Frontal cortex (tissue), 4 donors: ENCODE measurements around the gene DLST. TPM values are rescaled to one million over a fixed set of nuclear protein-coding genes. Genes with fewer than 3 reads are reported as not detected.
"Not testable (repeated sequence)": the region's sequence is repeated elsewhere in the genome, so short reads cannot be mapped to it uniquely, and the experiment has no call there.

ENCODE experiments used
- DNase-seq, 2 donors: peaks; one replicate each; pipeline ENCODE4 v3.0.0; 2012; ENCODE audit warnings: low spot score in 2 of 2
- FAIRE-seq: peaks from 2 replicates; lab custom pipeline; 2012; peaks lifted over from hg19 to GRCh38; lab: Jason Lieb, UNC
- total RNA-seq: library from RNA; depleted of rRNA; stranded (reverse); fragments of >200 nt; gene quantifications from one replicate; pipeline ENCODE4 v1.2.3, GENCODE V29; 2014
- donor health status: control.
- donor health status: control.
- donor health status: control.

DLST gene
- total RNA-seq, 1 donor from 2014 or later = 28.5 TPM

- FAIRE-seq (no peak), DNase-seq (no peak)
These were observed 31.7 kb downstream of the DLST start for GRCh38 chr14:74913393-74913910.

DNA sequence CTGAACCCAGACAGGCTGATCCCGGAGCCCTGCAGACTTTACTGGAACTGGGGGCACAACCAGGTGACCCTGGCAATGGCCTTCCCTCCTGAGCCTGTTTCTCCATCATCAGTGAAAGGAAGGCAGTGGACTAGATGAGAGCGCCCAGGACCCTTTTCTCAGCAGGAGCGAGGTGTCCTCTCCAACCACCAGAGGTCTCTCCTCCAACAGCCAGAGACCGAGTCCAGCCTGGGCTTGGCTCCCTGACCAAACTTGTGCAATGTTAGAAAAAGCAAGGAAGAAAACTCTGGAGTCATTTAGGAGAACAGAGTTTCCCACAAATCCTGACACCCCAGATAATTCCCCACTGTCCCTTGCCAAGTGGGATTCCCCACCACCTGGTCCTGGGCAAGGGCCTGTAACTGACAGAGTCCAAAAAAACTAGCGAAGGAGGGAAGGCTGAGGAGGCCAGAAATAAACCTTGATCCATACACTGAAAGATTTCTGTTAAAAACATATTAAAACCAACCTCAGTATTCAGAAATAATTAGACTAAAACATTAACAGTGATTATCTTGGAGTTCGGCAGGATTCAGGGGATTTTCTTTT is 32.4 kb downstream of the DLST start:
- DNase-seq = peak; percentile 64 to 77
- no peak for FAIRE-seq

GRCh38 chr14:74915426-74915825 is 33.7 kb downstream of the DLST start:
- FAIRE-seq = no peak

GRCh38 chr14:74915826-74916225 is 34.1 kb downstream of the DLST start:
- FAIRE-seq (no peak), DNase-seq (no peak)

More at GRCh38 chr14:74915426-74915825, 33.7 kb downstream of the DLST start:
- DNase-seq = no peak

GRCh38 chr14:74917178-74917543 is 35.4 kb downstream of the DLST start:
- FAIRE-seq = no peak
- no peak for DNase-seq

GRCh38 chr14:74917646-74918081 is 35.9 kb downstream of the DLST start:
- FAIRE-seq (no peak), DNase-seq (no peak)

DNA sequence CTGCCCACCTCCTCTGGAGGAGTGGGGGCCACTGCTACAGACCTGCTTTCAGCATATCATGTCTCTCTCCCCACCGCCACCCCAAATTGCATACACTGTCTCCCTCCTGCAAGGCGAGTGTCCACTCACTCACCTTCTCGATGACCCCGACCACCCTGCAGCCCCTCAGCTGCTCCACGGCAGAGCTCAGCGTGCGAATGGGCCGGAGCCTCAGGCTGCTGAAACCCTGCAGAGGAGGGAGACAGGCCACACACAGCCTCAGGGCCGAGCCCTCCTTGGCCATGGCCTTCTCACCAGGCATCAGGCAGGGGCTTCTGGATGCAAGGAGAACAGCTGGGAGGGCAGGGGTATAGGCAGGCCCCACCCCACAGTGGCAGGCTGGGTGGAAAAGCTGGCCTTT is 36.7 kb downstream of the DLST start:
- DNase-seq (no peak), FAIRE-seq (no peak)

DNA sequence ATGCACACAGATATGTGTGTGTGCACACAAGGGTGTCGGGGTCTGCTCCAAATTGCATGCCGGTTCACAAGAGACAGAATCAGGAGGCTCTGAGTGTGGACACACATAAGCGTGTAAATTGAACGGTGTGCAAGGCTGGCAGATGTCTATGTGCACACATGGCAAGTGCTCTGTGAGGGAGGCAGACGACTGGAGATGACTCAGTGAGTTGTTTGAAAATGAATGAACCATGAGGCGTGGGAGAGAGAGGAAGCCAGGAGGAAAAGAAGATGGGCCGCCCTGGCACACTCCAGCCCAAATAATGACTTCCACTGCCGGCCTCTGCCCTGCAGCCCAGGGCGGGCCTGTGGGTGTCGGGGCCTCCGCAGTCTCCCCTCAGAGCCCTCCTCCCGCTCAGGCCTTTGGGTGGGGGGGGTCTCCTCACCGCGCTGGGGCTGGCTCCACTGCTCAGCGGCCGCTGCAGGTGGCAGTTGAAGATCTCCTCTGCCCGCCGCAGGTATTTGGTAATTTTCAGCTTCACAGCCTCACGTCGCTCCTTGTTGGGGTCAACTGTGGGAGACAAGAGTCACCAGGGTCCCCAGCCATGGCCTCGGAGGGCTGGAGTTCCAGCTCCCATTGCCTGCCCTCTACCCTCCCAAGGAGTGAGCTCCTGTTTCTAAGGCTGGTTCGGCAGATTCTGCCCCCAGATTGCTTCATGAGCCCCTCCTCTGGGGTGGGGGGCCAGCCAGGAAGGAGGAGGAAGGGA is 37.9 kb downstream of the DLST start:
- DNase-seq (no peak), FAIRE-seq (no peak)

GRCh38 chr14:74920281-74920680 is 38.6 kb downstream of the DLST start:
- DNase-seq = no peak
- no peak for FAIRE-seq

DNA sequence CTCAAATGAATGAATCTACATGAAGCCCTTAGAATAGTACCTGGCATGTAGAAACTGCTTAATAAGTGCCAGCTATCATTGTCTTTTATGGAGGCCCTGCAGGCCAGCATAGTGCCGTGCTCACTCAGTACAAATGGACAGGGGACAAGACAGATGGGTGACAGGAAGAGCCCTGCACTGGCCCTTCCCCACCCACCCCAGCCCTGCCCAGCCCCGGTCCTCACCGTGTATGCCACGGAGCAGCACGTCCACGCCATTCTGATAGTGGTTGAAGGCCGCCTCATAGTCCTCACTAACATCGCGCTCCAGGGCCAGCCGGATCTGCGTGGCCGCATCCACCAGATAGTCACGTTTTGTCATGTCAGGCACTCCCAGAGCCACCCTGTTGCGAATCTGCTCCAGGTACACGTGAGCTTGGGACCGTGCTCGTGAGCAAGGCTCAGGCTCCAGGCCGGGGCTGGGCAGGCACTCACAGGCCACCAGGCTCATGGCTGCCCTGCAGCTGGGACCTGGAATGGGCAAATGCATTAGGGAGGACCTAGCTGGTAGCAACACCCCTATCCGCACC is 39.4 kb downstream of the DLST start:
- FAIRE-seq = no peak
- DNase-seq = no peak

DNA sequence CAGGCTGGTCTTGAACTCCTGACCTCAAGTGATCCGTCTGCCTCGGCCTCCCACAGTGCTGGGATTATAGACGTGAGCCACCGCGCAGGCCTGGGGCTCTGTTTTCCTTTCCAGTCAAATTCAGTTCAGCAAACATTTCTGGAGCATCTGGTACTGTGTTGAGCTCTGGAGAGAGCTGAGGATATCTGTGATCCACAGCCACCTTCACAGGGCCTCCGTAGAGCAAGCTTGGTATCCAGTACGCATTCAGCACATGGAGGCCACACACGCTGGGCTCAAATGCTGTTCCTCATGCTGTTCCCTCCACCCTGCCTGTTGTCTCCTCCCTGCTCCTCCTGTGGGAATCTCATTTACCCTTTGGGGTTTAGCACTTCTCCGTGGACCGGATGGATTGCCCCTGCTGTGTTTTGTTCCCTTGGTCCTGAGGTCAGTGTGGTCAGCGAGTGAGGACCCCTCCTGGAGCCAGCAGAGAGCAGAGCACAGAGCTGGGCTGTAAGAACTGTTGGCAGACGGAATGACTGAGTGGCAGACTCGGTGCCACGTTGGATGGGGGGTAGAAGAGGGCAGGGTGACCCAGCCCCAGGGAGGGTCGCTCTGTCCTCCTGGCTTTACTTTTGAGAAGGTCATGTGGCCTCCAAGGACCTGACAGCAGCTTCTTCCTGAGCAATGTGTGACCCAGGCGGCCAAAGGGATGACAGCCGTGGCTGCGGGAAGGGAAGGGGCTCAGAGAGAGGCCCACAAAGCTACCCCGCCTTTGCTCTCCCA is 40.5 kb downstream of the DLST start:
- DNase-seq (no peak), FAIRE-seq (no peak)

- FAIRE-seq (no peak), DNase-seq (peak; percentile 93 to 97)
These were observed 41.2 kb downstream of the DLST start, which contains the start of gene RPS6KL1 for GRCh38 chr14:74922752-74923401. TSS of gene RPS6KL1 (minus strand) at chr14:74923260. CDS start at chr14:74921541, 1,719 bp downstream.

DNA sequence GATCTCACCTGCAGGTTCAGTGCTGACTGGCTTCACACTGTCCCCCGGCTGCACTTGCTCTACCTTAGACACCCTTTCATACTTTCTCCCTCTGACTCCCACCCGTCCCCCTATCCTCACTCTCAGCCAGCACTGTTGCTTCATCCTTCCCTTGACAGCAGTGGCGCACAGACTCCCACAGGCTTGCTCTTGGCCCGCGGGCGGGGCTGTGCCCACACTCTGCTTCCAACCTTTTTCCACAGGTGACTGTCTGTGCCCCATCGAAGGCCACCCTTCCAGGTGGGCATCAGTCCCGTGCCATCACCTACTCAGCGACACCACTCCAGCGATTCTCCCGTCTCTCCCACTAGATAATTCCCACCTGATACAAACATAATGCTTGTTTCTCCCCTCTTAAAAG is 42.3 kb downstream of the DLST start:
- no peak for DNase-seq
- no peak for FAIRE-seq

DNA sequence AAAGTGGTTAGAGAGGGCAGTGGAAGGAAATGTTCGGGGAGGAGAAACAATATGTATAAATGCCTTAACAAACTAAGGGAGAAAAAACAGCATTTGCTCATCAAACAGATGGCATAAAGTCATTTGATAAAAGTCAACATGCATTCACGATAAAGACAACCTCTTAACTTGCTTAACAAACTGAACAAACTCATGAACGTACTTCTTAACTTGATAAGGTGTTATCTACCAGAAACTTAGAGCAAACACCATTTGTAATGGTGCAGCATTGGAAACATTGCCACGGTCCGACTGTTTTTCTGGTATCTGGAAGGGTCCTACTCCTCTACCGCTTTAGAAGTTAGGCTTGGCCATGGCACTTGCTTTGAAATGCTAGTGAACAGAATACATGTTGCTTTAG is 45.5 kb downstream of the DLST start:
- DNase-seq (no peak), FAIRE-seq (no peak)

DNA sequence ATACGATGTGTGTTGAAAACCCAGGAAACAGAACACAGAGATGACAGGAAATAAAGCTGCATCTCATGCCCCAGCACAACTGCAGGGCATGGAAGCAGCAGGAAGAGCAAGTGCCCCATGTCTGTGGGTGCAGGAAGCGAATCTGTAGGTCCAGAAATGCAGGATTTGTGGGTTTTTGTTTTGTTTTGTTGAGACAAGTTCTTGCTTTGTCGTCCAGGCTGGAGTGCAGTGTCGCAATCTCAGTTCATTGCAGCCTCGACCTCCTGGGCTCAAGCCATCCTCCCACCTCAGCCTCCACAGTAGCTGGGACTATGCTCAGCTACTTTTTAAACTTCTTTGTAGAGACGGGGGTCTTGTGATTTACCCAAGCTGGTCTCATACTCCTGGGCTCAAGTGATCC is 47.5 kb downstream of the DLST start:
- FAIRE-seq (no peak), DNase-seq (no peak)

- not testable (repeated sequence) for FAIRE-seq, DNase-seq
These were observed 50.0 kb downstream of the DLST start for GRCh38 chr14:74931744-74932143.

DNA sequence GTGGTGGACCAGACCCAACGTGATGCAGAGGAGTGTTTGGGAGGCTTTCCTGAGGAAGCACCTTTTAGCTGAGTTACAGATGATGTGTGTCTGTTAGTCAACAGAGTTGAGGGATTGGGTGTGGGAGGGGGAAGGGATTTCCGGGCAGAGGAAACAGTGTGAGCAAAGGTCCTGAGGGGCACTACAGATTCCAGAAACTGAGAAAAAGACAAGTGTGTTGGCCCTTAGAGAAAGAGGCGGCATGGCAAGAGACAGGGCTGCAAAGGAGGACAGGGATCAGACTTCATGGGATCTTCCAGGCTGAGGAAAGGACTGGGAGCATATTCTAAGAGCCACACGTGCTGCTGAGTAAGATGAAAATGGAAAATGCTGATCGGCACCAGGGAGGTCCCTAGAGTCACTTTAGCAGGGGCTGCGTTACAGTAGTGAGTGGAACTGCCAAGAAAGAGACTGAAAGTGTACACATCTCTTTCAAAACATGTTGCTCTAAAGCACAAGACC is 50.7 kb downstream of the DLST start:
- DNase-seq (no peak), FAIRE-seq (no peak)

- FAIRE-seq, DNase-seq: not testable (repeated sequence)
These were observed 51.2 kb downstream of the DLST start for GRCh38 chr14:74932936-74933335.

DNA sequence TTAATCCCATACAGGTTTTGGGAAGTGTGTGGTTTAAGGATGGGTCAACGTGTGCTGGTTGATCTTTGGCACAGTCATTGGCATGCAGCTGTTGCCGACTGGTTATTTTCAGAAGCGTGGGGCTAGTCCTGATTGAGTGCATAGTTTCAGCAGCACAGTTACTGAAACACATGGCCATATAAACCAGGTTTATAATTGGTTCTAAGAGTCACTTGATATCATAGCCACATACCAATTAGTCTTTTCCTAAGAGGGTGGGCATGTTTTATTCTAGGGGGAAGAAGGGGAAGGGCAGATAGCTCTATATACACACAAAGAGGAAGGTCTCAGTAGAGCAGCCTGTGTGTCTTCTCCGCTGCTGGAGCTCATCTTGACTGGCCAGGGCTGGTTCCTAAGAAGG is 52.3 kb downstream of the DLST start:
- DNase-seq (no peak), FAIRE-seq (no peak)
